DMS 273 (cell line): ENCODE data around the gene TM7SF3.
"Not testable (repeated sequence)": the region's sequence is repeated elsewhere in the genome, so short reads cannot be mapped to it uniquely, and the experiment has no call there.

Experiments used
- DNase-seq: peaks from one replicate; lab custom pipeline; 2025; ENCODE audit not compliant: unreplicated experiment; lab: John Stamatoyannopoulos, UW

Gene TM7SF3, protein sequence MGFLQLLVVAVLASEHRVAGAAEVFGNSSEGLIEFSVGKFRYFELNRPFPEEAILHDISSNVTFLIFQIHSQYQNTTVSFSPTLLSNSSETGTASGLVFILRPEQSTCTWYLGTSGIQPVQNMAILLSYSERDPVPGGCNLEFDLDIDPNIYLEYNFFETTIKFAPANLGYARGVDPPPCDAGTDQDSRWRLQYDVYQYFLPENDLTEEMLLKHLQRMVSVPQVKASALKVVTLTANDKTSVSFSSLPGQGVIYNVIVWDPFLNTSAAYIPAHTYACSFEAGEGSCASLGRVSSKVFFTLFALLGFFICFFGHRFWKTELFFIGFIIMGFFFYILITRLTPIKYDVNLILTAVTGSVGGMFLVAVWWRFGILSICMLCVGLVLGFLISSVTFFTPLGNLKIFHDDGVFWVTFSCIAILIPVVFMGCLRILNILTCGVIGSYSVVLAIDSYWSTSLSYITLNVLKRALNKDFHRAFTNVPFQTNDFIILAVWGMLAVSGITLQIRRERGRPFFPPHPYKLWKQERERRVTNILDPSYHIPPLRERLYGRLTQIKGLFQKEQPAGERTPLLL

DNA sequence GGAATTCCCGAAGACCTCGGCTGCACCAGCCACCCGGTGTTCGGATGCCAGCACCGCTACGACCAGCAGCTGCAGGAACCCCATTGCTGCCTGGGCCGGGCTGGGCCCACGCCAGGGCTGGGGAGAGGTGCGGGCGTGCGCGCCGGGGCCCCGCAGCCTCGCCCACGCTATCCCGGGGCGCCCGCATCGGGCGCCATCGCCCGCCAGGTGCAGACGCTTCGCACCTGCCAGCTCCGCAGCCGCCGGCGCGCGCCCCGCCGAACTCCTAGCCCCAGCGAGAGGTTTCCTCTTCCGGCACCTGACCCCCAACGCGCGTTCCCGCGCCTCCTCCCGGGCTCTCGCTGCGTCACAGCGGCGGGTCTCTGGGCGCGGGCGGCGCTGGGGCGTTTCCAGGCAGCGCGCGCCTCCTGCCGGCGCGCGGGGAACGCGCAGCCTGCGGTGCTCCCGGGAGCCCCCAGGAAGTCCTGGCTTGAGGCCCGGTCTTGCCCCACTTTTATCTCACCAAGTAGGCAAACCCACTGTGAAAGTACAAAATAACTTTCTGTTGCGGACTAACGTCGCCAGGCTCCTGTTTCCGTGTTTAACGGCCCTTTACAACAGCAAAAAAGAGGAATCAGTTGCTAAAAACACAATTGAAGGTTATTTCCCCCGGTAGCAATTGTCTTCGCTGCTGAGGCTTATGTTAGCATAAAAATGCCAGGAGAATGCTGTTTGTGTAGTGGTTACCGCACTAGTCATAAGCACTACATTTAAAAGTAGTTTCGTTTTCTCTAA is at the start of gene TM7SF3:
Gene TM7SF3, minus strand, starts transcription at position 300 of the 774 bp plus-strand sequence. Its CDS starts 216 bp downstream, at position 84.
- DNase-seq: peak; percentile 95

DNA sequence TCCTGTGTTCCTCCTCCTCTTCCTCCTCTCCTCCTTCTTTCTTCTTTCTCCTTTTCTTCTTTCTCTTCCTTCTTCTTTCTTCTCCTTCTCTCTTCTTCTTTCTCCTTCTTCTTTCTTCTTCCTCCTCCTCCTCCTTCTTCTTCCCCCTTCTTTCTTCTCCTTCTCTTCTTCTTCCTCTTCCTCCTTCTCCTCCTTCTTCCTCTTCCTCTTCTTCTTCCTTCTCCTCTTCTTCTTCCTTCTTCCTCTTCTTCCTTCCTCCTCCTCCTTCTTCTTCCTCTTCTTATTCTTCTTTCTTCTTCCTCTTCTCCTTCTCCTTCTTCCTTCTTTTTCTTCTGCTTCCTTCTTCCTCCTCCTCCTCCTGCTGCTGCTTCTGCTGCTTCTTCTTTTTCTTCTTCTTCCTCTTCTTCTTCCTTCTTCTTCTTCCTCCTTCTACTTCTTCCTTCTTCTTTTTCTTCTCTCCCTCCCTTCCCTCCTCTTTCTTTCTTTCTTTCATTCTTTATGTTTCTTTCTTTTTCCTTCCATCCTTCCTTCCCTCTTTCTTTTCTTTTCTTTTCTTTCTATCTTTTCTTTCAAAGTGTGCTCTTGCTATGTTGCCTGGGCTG is 49.2 kb upstream of the TM7SF3 start:
- DNase-seq: no peak

DNA sequence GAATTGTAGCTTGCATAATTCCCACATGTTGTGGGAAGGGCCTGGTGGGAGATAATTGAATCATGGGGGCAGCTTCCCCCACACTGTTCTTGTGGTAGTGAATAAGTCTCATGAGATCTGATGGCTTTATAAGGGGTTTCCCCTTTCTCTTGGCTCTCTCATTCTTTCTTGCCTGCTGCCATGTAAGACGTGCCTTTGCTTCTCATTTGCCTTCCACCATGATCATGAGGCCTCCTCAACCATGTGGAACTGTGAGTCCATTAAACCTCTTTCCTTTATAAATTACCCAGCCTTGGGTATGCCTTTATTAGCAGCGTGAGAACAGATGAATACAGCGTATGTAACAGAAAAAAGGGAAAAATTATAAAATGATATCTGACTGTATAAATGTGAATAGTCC is 47.1 kb upstream of the TM7SF3 start:
- no peak for DNase-seq

DNA sequence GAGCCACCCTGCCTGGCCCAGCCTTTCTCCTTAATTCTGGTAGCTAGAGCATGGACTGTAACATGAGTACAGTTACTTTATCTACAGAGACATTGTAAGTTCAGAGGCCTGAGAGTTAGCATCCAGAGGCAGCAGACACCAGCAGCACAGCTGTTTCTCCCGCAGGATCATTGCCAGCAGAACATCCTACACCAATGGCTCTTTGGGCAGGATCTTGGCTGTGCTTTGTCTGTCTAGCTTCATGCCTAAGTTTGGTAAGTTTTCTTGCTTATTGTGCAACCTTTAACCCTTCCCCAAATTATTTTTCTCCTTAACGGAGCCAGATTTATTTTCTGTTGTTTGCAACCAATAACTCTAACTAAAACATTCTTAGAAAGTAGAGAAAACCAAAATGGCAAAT is 46.6 kb upstream of the TM7SF3 start:
- no peak for DNase-seq

GRCh38 chr12:27057543-27057942 is 43.4 kb upstream of the TM7SF3 start:
- DNase-seq: no peak

DNA sequence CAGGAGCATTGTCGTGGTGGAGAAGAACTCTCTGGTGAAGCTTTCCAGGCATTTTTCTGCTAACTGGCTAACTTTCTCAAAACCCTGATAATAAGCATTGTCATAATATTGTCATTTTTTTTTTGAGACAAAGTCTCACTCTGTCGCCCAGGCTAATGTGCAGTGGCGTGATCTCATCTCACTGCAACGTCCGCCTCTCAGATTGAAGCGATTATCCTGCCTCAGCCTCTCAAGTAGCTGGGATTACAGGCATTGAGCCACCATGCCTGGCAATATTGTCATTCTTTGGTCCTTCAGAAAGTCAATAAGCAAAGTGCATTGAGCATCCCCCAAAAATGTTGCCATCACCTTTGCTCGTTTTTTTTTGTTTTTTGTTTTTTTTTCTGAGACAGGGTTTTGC is 41.8 kb upstream of the TM7SF3 start:
- no peak for DNase-seq

GRCh38 chr12:27052742-27053141 is 38.6 kb upstream of the TM7SF3 start:
- no peak for DNase-seq

DNA sequence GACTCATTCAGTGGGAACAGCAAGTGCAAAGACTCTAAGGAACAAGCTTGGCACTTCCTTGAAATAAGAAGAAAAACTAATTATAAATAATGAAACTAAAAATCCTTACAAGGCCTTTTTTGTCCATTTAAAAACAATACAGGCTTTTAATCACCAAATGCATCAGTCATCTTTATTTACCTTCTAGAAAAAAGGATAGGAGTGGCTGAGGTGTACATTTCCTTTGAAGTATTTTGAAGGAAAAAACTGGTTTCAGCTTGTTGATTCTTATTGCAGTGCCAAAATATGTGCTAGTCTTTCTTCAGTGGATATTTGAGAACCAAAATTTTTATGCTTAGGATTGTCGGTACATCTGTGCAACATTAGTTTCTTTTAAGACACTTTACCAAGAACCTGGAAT is 38.0 kb upstream of the TM7SF3 start:
- DNase-seq: no peak

DNA sequence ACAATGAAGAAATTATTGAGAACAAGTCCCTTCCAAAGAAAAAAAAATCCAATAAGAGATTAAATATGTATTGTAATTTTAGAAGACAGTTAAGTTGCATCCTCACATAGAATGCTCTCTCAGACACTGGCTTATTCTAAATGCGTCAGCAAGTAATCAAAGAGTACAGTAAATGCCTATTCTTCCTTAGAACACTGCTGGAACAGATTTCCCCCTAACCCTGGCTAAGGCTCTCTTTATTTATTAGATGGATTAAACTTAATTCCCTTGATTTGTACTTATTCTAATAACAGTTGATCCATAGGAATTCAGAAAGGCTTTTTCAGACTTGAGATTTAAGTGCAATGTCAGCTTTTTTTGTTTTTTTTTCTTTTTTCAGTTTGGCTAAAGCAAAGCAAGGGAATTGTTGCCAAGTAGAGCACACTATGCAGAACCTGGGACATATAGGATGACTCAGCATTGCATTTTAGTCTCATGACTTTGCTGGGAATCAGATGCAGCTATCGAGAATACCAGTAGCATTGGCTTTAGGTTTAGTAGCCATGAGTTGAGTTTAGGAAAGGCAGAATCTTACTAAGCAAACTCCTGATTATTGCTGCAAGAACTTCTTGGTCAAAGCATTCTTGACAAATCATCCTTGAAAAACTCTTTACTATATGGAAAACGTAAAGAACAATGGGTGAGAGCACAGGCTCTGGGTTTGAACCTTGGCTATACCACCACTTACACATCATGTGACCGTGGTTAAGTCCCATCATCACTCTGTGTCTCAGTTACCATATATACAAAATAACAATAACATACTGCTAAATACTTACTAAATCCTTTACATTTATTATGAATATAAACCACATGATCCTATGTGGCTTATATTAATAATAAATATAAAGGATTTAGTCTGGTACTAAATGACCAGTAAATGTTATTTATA is 34.9 kb upstream of the TM7SF3 start:
- no peak for DNase-seq

DNA sequence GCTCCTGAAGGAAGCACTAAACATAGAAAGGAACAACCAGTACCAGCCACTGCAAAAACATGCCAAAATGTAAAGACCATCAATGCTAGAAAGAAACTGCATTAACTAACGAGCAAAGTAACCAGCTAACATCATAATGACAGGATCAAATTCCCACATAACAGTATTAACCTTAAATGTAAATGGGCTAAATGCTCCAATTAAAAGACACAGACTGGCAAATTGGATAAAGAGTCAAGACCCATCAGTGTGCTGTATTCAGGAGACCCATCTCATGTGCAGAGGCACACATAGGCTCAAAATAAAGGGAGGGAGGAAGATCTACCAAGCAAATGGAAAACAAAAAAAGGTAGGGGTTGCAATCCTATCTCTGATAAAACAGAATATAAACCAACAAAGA is 27.8 kb upstream of the TM7SF3 start:
- DNase-seq: not testable (repeated sequence)

DNA sequence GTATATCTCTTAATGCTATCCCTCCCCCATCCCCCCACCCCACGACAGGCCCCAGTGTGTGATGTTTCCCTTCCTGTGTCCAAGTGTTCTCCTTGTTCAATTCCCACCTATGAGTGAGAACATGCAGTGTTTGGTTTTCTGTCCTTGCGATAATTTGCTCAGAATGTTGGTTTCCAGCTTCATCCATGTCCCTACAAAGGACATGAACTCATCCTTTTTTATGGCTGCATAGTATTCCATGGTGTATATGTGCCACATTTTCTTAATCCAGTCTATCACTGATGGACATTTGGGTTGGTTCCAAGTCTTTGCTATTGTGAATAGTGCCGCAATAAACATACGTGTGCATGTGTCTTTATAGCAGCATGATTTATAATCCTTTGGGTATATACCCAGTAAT is 26.5 kb upstream of the TM7SF3 start:
- not testable (repeated sequence) for DNase-seq

DNA sequence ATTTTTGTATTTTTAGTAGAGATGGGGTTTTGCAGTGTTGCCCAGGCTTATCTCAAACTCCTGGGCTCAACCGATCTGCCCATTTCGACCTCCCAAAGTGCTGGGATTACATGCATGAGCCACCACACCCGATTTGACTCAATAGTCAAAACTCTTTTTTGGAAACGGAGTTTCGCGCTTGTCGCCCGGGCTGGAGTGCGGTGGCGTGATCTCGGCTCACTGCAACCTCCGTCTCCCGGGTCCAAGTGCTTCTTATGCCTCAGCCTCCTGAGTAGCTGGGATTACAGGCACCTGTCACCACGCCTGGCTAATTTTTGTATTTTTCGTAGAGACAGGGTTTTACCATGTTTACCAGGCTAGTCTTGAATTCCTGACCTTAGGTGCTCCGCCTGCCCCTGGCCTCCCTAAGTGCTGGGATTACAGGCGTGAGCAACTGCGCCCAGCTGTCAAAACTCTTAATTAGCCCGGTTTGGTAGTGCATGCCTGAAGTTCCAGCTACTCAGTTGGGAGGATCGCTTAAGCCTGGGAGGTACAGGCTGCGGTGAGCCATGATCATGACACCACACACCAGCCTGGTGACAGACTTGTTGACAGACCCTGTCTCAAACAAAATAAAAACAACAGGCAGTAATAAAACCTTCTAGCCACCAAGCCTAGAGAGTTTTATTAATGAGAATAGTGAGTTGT is 20.6 kb upstream of the TM7SF3 start:
- no peak for DNase-seq

GRCh38 chr12:27032679-27033078 is 18.5 kb upstream of the TM7SF3 start:
- no peak for DNase-seq

DNA sequence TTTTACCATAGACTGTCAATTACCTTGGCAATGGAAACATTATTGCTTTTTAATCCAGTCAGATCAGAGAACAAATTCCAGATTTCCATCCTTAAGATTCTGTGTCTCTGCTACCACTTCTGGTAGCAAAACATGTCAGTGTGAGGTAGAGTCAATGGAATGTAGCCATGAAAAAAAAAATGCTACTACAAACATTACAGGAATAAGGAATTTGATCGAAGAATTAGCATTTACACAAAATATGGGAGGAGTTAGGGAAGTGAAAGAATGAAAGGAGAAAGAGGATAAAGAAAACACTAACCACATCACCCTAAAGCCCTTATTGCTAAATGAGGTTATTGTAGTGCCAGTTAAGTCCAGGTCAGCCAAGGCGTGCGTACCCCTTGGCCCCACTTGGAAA is 17.3 kb upstream of the TM7SF3 start:
- DNase-seq: no peak

- DNase-seq: no peak
These were observed 12.1 kb upstream of the TM7SF3 start for GRCh38 chr12:27026257-27026656.

DNA sequence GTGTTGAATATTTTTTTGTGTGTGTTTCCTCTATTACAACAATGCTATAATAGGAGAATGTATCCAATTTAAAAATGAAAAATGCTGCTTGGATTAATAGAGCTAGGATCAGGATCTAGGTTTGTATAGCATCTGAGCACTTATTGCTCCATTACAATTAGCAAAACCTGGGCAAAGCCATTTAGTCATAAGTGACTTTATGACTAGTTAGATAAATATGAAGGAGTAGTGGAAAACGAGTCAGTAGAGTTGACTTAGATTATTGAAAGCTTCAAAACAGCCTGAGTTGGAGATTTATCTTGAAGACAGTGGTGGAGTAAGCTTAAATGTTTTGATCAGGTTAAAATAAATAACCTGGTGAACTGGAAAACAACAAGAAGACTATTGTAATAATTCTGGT is 10.9 kb upstream of the TM7SF3 start:
- no peak for DNase-seq

GRCh38 chr12:27024291-27024690 is 10.1 kb upstream of the TM7SF3 start:
- no peak for DNase-seq

- no peak for DNase-seq
These were observed 6.6 kb upstream of the TM7SF3 start for GRCh38 chr12:27020761-27021160.

DNA sequence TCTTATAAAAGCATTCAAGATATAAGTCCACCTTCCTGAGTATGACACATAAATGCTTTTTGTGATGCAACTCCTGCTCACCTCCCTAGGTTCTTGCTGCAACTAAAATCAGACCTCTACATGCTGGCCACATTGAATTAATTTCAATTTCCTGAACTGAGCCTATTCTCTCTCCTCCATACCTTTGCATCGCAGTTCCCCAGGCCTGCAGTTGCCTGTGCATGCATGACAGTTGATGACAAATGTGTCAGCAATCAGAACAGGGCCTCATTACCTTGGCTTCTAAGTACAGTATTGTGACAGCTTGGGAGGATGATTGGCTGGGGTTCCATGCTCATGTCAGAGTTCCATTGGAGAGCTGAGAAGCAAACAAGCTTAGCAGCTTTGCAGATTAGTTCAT is 3.9 kb upstream of the TM7SF3 start:
- DNase-seq: peak; percentile 29
